GM21723 (cell line): Measurements from ENCODE around the gene NUP214.
"Not testable (repeated sequence)": the region's sequence is repeated elsewhere in the genome, so short reads cannot be mapped to it uniquely, and the experiment has no call there.

ENCODE experiments used
- ATAC-seq: cut with Tn5 transposase; IDR thresholded peaks from one replicate; pipeline ENCODE4 v1.9.1; 2021; ENCODE audit warnings: mild to moderate bottlenecking, moderate library complexity; ENCODE audit not compliant: unreplicated experiment

NUP214 gene

DNA sequence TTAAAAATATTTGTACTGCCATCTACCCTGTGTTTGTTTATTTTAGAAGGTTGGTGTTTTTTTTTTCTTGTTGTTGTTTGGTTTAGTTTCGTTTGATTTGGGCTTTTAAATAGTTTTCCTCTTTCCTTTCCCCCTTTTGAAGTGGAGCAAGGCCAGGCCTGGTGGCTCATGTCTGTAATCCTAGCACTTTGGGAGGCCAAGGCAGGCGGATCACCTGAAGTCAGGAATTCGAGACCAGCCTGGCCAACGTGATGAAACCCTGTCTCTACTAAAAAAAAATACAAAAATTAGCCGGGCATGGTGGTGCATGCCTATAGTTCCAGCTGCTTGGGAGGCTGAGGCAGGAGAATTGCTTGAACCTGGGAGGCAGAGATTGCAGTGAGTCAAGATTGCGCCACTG, 65.6 kb downstream of the NUP214 start:
- ATAC-seq: not testable (repeated sequence)

DNA sequence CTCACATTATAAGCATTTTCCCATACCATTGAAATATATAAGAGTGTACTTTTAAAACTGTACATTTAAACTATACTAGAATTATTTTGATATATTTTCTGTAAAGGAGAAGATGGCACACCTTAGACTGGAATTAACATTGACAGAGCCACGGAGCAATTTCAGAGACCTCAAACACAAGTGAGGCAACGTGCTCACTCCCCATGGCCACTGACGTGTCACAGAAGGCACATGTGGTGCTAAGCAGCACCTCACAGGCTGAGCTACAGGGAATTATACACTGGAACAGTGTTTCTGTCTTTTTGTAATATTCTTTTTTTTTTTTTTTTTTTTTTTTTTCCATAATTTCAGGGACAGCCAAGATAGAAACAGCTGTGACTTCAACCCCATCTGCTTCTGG, 66.5 kb downstream of the NUP214 start:
- ATAC-seq: no peak

DNA sequence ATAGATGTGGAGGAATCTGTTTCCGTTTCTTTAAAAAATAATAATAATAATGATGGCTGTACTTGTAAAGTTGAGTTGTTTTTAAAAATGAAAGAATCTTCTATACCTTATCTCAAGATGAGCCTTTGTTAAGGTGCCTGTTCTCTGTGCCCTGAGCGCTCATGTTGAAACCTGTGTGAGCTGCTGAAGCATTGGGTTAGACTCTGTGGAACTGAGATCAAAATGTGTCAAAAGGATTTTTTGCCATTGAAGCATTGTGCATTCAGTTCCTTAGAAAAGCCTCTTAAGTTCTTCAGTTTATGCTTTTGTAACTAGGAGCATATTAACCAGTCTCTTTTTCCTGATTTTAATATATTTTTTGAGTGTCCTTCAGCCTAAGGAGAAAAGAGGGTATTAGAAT, 67.7 kb downstream of the NUP214 start:
- ATAC-seq: no peak

DNA sequence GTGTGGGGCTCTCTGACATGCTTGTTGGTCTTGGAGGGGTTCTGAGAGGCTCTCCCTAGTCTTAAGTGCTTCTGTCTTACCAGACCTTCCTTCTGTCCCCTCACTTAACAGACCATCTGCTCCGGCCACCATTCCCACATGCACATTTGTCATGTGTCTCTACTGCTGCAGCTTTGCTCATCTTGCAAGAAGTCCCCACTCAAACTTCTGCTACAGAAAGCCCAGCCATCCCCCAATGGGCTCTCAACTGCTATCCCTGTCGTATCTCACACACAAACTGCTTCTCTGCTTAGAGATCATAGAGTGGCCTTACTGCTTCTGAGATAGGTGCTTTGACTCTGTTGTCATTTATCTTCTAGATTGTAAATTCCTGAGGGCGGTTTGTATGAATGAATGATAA, 69.4 kb downstream of the NUP214 start:
- ATAC-seq: no peak

DNA sequence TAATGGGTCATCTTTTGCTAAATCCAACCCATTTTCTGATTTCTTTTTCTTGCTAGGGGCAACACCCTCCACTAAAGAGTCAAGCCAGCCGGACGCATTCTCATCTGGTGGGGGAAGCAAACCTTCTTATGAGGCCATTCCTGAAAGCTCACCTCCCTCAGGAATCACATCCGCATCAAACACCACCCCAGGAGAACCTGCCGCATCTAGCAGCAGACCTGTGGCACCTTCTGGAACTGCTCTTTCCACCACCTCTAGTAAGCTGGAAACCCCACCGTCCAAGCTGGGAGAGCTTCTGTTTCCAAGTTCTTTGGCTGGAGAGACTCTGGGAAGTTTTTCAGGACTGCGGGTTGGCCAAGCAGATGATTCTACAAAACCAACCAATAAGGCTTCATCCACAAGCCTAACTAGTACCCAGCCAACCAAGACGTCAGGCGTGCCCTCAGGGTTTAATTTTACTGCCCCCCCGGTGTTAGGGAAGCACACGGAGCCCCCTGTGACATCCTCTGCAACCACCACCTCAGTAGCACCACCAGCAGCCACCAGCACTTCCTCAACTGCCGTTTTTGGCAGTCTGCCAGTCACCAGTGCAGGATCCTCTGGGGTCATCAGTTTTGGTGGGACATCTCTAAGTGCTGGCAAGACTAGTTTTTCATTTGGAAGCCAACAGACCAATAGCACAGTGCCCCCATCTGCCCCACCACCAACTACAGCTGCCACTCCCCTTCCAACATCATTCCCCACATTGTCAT, 72.0 kb downstream of the NUP214 start:
- no peak for ATAC-seq

DNA sequence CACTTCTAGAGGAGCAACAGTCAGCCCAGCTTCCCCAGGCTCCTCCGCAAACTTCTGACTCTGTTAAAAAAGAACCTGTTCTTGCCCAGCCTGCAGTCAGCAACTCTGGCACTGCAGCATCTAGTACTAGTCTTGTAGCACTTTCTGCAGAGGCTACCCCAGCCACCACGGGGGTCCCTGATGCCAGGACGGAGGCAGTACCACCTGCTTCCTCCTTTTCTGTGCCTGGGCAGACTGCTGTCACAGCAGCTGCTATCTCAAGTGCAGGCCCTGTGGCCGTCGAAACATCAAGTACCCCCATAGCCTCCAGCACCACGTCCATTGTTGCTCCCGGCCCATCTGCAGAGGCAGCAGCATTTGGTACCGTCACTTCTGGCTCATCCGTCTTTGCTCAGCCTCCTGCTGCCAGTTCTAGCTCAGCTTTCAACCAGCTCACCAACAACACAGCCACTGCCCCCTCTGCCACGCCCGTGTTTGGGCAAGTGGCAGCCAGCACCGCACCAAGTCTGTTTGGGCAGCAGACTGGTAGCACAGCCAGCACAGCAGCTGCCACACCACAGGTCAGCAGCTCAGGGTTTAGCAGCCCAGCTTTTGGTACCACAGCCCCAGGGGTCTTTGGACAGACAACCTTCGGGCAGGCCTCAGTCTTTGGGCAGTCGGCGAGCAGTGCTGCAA, 72.8 kb downstream of the NUP214 start:
- ATAC-seq: no peak

DNA sequence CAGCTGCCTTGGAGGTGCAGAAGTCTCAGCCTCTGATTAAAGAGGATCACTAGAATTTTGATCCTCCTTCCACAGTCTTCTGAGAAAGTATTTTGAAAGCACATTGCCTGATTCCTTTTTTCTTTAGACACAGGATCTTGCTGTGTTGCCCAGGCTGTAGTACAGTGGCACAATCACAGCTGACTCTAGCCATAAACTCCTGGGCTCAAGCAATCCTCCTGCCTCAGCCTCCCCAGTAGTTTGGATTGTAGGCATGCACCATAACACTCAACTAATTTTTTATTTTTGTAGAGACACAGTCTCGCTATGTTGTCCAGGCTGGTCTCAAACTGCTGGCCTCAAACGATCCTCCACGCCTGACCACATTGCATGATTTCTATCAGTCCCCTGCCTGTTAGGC, 76.5 kb downstream of the NUP214 start:
- no peak for ATAC-seq

DNA sequence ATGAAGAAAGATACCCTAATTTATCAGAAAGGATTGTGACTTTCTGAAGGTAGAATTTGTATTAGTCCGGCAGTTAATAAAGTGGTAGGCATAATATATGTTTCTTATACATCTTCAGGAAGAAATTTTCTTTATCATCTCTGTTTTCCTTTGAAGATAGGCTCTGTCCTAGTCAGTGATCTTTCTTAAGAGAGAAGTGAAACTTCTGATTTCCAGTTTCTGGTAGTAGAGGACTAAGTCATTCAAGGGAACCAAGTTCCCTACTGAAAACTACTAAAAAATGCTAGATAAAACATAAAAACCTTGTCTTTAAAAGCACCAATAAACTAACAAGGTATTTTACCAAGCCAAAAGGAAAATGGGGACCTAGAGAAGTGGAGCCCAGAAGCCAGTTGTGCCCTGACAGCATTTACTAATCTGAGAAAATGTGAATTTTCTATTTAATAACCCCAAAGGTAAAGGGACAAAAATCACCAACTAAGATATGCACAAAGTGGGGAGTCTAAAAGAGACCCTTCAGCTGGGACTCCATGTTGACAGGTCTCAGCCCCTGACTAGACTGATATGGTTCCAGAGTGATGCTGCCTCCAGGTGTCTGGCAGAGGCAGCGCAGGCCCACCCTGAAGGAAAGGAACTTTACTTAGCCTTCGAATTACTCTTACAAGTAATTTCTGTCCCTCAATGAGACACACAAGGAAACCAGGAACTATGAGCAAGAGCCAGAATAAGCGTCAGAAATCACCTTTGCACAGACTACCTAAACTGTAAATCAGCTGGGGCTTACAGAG, 78.2 kb downstream of the NUP214 start:
- ATAC-seq: no peak

DNA sequence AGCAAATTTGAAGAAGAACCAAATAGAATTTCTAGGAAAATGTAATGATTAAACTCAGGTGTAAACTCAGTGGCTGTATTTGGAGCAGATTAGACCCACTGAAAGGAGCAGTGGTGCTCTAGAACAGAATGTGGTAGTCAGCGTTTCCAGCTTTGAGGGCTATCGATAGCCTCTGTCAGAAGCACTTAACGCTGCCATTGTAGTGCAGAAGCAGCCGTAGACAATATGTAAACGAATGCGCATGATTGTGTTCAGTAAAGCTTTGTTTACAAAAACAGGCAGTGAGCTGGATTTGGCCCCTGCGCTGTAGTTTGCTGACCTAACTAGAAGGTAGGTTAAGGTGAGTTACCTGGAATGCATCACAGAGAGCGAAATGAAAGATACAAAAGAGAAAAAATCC, 78.9 kb downstream of the NUP214 start:
- ATAC-seq: no peak

DNA sequence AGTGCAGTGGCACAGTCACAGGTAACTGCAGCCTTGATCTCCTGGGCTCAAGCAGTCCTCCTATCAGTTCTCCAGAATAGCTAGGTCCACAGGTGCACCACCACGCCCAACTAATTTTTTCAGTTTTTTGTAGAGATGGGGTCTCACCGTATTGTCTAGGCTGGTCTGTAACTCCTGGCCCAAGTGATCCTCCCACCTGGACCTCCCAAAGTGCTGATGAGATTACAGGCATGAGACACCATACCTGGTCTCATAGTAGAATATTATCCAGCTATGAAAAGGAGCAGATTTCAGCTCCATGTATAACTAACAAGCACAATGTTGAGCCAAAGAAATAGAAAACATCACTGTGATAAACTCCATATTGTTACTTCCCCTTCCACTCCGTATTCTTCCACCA, 81.1 kb downstream of the NUP214 start:
- ATAC-seq: no peak

DNA sequence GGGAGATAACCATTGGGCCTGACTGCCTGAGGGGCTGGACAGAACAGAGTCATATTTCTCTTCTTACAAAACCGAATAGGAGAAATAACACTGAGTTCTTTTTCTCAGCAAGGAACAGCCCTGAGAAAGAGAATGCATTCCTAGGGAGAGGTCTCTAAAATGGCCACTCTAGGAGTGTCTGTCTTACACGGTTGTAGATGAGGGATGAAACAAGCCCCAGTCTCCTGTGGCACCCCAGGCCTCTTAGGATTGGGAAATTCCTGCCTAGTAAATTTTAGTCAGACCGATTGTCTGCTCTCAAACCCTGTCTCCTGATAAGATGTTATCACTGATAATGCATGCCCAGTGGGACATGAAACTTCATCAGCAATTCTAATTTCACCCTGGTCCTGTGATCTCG, 86.5 kb downstream of the NUP214 start:
- ATAC-seq: not testable (repeated sequence)

DNA sequence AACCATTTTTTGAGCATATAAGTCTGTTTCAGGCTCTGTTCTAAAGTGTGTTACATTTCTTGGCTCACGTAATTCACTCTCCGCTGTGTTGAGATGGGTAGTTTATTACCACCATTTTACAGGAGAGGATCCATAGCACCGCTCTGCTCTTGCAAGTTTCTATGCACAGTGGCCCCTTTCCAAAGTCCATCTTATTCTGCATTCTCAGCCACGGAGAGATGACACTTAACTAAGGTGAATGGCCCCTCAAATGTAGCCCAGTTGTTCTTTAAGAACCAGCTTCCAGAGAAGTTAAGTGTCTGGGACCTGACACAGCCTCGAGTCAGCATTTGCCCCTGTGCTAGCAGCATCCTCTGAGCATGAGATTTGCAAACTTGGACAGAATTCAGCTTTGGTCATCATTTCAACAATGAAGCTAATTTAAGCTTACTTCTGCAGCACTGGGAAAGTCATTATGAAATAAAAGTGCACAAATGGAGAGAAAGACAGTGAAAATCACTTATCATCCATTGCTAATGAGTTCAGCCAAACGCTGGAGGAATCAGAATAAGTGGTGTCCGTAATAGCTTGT, 89.0 kb downstream of the NUP214 start:
- no peak for ATAC-seq

DNA sequence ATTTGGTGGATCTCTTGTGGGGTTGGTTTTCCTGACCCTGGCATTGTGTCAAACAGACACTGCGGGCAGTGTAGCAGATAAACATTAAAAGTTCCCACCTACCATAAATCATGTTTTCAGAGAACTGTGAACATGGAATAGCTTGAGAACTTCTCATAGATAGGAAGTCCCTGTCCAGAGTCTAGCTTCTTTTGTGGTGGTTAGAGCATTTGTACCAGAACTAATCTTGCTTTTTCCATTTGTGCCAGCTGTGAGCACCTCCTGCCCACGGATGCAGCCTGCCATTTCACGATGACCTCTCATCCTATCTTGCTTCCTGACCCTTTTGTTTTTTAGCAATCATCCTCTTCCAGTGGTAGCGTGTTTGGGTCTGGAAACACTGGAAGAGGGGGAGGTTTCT, 89.5 kb downstream of the NUP214 start:
- ATAC-seq: no peak

DNA sequence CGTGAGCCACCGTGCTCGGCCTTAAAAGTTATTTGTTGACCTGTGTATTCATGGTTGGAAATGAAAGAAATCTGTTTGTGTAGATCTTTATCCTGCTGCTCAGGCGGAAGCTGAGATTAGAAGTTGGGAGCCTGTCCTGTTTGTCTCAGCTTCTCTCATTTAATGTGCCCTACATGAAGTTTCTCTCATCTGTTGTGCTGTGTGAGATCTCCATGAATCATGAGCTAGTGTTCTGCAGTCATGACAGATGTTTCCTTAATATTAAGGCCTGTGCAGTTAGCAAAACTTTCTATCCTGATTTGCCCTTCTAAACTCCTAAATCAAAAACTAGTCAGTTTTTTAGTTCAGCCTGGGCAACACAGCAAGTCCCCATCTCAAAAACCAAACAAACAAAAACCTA, 91.4 kb downstream of the NUP214 start:
- ATAC-seq: no peak

DNA sequence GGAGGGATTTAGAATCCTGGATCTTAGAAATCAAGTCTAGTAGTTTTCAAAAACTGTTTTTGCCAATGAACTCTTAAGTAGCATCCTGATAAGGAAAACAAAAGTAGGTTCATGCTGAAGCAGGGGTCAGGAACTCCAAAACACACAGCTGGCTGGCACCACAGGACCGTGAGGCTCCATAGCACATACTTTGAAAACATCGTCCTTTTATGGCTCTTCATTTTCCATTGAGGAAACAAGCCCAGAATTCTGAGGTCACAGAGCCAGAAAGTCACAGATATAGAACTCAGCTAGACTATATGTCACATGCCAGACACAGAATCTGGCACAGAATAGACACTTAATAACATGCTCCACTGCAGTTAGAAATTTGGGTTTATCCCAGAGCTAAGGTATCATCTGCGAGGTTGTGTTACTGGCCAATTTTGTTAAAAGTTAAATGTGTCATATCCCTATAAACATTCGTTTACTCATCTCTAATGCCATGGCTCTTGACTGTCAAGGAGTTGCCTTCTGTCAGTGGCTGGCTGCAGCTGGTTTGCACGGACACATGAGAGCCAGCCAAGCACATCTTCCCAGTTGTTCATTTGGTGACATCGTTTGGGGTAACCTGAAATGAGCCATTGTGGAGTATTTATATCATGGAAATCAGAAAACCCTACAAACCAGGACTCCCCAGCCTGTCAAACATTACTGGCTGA, 92.1 kb downstream of the NUP214 start:
- ATAC-seq: no peak

DNA sequence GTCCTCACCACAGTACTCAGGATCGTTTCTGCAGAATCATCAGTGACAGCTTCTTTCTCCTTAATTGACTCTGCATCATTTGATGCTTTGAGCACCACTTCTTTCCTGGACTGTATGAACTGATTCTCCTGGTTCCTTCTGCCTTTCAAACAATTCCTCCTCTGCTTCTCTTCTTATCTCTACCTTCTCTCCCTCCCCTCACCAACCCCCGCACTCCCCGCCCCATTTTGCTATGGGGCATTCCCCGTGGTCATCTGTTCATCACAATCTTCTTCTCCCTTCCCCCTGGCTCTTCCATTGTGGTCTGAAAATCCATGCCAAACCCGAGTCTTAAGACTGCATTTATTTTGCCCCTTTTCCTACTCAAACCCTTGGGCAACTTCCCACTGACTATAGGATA, 93.0 kb downstream of the NUP214 start:
- ATAC-seq: no peak

DNA sequence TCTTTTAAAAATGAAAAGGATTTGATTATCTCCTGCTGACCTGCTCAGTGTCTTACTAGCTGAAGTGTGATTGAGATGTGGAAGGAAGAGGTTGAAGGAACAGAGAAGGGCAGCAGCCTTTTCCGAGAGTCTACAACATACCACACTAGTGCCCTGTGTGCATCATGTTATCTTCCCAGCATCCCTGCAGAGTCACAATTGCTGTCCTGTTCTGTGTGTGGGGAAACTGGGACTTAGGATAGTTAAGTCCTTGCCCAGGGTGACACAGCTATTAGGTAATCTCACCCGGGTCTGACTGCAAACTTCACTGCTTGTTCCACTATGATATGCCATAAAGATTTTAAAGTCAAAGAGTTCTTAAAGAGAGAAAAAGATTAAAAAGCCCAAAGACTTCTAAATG, 95.1 kb downstream of the NUP214 start:
- no peak for ATAC-seq

DNA sequence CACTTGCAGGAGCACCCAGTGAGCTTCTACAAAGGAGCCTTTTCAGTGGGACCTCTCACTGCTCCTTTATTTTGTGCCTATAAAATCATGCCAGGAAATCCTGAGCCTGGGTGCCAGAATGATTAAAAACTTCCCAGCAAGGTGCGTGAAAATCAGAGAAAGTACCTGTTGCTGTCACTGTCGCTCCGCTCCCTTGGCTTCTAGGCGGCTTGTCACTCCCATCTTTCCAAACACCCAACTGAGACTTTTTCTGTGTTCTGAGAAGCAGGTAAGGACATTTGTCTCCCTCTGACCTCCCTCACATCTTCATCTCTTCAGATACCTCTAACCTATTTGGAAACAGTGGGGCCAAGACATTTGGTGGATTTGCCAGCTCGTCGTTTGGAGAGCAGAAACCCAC, 97.1 kb downstream of the NUP214 start:
- ATAC-seq: no peak

DNA sequence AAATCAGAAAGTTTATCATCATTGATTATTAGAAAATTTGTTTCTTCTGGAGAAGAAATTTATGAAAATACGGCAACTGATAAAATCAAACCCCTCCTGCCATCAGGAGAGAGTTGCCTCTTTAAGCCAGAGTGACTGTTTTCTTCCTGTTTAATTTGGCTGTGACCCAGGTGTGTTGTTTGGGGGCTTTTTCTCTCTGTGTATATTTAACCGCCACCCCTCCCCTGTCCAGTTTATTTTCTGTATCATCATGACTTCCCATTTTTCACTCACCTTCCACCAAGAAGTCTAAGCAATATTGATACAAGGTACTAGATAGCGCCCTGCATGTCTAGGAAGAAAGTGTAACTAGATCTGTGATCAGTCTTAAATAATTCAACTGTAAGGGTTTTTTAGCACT, 100.8 kb downstream of the NUP214 start:
- ATAC-seq: no peak

DNA sequence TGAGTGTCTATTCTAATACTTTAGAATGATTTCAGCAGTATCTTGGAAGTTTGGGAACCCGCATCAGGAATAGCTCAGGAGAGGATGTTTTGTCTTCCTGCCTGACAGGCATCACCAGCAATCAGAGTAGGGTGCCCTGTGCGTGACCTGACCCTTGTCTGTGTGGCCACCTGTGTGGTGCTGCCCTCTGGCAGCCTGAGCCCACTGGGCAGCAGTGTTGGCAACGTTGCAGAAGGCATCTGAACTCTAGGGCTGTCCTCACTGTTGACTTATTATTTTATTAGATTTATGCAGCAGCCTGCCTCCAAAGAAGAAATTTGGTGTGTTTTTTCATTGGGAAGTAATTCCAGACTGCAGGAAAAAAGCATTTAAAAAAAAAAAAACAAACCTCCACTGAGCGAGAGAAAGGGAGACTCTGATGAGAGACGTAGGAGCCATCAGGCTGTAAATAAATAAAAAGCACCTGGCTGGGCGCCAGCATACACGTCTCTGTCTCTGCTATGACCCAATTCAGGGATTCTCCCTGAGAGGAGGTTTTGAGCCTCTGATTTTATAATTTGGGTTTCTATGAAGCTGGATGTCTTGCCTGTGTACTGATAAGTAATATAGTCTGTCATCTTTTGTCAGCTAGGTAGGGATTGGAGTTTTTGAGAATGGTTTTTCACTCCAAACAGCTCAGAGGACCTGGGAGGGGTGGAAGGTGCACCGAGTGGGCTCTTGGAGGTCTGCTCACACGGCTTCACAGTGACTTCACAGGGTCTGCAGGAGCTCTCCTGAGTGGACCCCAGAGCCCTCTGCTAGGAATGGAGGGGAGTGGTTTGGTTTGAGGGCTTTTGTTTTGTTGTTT, 101.9 kb downstream of the NUP214 start:
- ATAC-seq: no peak
